Measurements from ENCODE around the gene ABLIM1. TPM values are rescaled to one million over a fixed set of nuclear protein-coding genes. Genes with fewer than 3 reads are reported as not detected.

ABLIM1 gene
- total and polyA plus RNA-seq, 7 experiments from 2014 or later, result 109 to 440 (median 357) TPM

- H3K9me3 Mint-ChIP-seq, result peaks cover 0 to 1% (median 0%) of the 10 kb centered on the region in 11 donors
- no peak for ATAC-seq
- intact Hi-C loops (cut with micrococcal nuclease), result no loop called here
- POLR2A ChIA-PET, result no interaction called here
- Histone ChIP-seq H3K27ac (ENCODE audit: low read depth, low read length) (no peak overlapping the region), H3K36me3 (ENCODE audit: control insufficient read depth in 2 of 3, insufficient read depth in 3 of 3, low read length in 3 of 3) (no peaks in the 10 kb centered on the region), H3K4me1 (ENCODE audit: control insufficient read depth in 2 of 2, insufficient read depth in 2 of 2, low read length in 2 of 2) (no peaks in the 10 kb centered on the region), H3K27me3 (ENCODE audit: control insufficient read depth in 2 of 2, insufficient read depth in 2 of 2, low read length in 2 of 2) (peaks cover 0 to 4% of the 10 kb centered on the region in 2 donors), H3K9me3 (ENCODE audit: control insufficient read depth in 2 of 3, low read length in 3 of 3) (no peaks in the 10 kb centered on the region), H3K4me3 (ENCODE audit: low read length) (no peak overlapping the region)
- DNase-seq, result no peak
- peaks cover 0 to 20% (median 0%) of the 10 kb centered on the region in 7 donors for H3K4me1 Mint-ChIP-seq
- CTCF ChIA-PET, result interaction anchor here (1.0 kb wide), 1 partner anchor 64 kb away, joined by 3 read pairs; no protein-coding TSS in a partner anchor
- no peak overlapping the region for H3K27ac Mint-ChIP-seq
- H3K27me3 Mint-ChIP-seq, result peaks cover 20 to 68% (median 53%) of the 10 kb centered on the region in 5 donors
- no peak overlapping the region for H3K4me3 Mint-ChIP-seq
- no peaks in the 10 kb centered on the region for H3K36me3 Mint-ChIP-seq
Measured at GRCh38 chr10:114396464-114396863, 261.6 kb downstream of the ABLIM1 start.

GRCh38 chr10:114395366-114396022, 262.6 kb downstream of the ABLIM1 start:
- Histone ChIP-seq H3K27me3 (ENCODE audit: control insufficient read depth in 2 of 2, insufficient read depth in 2 of 2, low read length in 2 of 2) (peaks cover 0 to 4% of the 10 kb centered on the region in 2 donors), H3K27ac (ENCODE audit: low read depth, low read length) (no peak overlapping the region), H3K36me3 (ENCODE audit: control insufficient read depth in 2 of 3, insufficient read depth in 3 of 3, low read length in 3 of 3) (no peaks in the 10 kb centered on the region), H3K4me1 (ENCODE audit: control insufficient read depth in 2 of 2, insufficient read depth in 2 of 2, low read length in 2 of 2) (no peaks in the 10 kb centered on the region), H3K4me3 (ENCODE audit: low read length) (no peak overlapping the region), H3K9me3 (ENCODE audit: control insufficient read depth in 2 of 3, low read length in 3 of 3) (no peaks in the 10 kb centered on the region)
- ChIA-PET CTCF (no interaction called here), POLR2A (no interaction called here)
- no peak overlapping the region for H3K27ac Mint-ChIP-seq
- no peak for DNase-seq
- intact Hi-C loops (cut with micrococcal nuclease), result no loop called here
- ATAC-seq, result no peak
- H3K27me3 Mint-ChIP-seq, result peaks cover 10 to 59% (median 43%) of the 10 kb centered on the region in 5 donors
- H3K9me3 Mint-ChIP-seq, result peaks cover 0 to 1% (median 0%) of the 10 kb centered on the region in 11 donors
- peaks cover 0 to 20% (median 0%) of the 10 kb centered on the region in 7 donors for H3K4me1 Mint-ChIP-seq
- no peaks in the 10 kb centered on the region for H3K36me3 Mint-ChIP-seq
- H3K4me3 Mint-ChIP-seq, result no peak overlapping the region

DNA sequence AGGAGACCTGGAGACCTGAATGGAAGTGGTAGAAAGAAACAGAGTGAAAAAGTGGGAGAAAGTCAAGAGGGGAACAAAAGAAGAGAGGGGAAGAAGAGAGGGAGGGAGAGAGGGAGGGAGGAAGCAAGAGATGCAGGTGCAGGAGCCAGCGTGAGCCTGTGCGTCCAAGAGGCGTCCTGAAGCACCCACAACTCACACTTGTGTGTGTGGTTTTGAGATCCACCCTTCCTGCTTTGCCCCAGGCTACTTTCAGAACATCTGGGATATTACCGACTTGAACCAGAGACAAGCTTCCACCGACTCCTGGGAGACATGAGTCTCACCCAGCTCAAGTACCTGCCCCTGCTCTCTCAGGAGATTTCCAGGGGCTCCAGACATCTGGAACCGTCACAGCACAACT, 263.5 kb downstream of the ABLIM1 start:
- no peaks in the 10 kb centered on the region for H3K4me1 ChIP-seq (ENCODE audit: control insufficient read depth in 2 of 2, insufficient read depth in 2 of 2, low read length in 2 of 2)
- Mint-ChIP-seq H3K4me1 (peaks cover 0 to 20% (median 0%) of the 10 kb centered on the region in 7 donors), H3K4me3 (no peak overlapping the region), H3K27me3 (peaks cover 6 to 51% (median 34%) of the 10 kb centered on the region in 5 donors), H3K36me3 (peaks cover 0 to 4% (median 0%) of the 10 kb centered on the region in 5 donors), H3K27ac (no peak overlapping the region), H3K9me3 (peaks cover 0 to 4% (median 0%) of the 10 kb centered on the region in 11 donors)
- H3K27me3 ChIP-seq (ENCODE audit: control insufficient read depth in 2 of 2, insufficient read depth in 2 of 2, low read length in 2 of 2), result peaks cover 0 to 4% of the 10 kb centered on the region in 2 donors
- ChIA-PET CTCF (no interaction called here), POLR2A (no interaction called here)
- H3K36me3 ChIP-seq (ENCODE audit: control insufficient read depth in 2 of 3, insufficient read depth in 3 of 3, low read length in 3 of 3), result no peaks in the 10 kb centered on the region
- intact Hi-C loops (cut with micrococcal nuclease), result no loop called here
- H3K4me3 ChIP-seq (ENCODE audit: low read length), result no peak overlapping the region
- ATAC-seq, result no peak
- DNase-seq, result no peak
- H3K9me3 ChIP-seq (ENCODE audit: control insufficient read depth in 2 of 3, low read length in 3 of 3), result no peaks in the 10 kb centered on the region
- H3K27ac ChIP-seq (ENCODE audit: low read depth, low read length), result no peak overlapping the region

- Mint-ChIP-seq H3K27ac (peak overlapping the region in 1 of 9 donors; percentile 66), H3K36me3 (peaks cover 0 to 4% (median 0%) of the 10 kb centered on the region in 5 donors), H3K27me3 (peaks cover 3 to 47% (median 29%) of the 10 kb centered on the region in 5 donors), H3K4me1 (peaks cover 0 to 20% (median 0%) of the 10 kb centered on the region in 7 donors), H3K9me3 (peaks cover 0 to 7% (median 0%) of the 10 kb centered on the region in 11 donors), H3K4me3 (no peak overlapping the region)
- ChIA-PET POLR2A (no interaction called here), CTCF (no interaction called here)
- Histone ChIP-seq H3K27me3 (ENCODE audit: control insufficient read depth in 2 of 2, insufficient read depth in 2 of 2, low read length in 2 of 2) (peaks cover 0 to 4% of the 10 kb centered on the region in 2 donors), H3K4me1 (ENCODE audit: control insufficient read depth in 2 of 2, insufficient read depth in 2 of 2, low read length in 2 of 2) (no peaks in the 10 kb centered on the region), H3K36me3 (ENCODE audit: control insufficient read depth in 2 of 3, insufficient read depth in 3 of 3, low read length in 3 of 3) (no peaks in the 10 kb centered on the region), H3K4me3 (ENCODE audit: low read length) (no peak overlapping the region), H3K9me3 (ENCODE audit: control insufficient read depth in 2 of 3, low read length in 3 of 3) (no peaks in the 10 kb centered on the region), H3K27ac (ENCODE audit: low read depth, low read length) (no peak overlapping the region)
- no peak for DNase-seq
- no peak for ATAC-seq
- intact Hi-C loops (cut with micrococcal nuclease), result no loop called here
Measured at GRCh38 chr10:114393886-114394285, 264.2 kb downstream of the ABLIM1 start.

- intact Hi-C loops (cut with micrococcal nuclease), result no loop called here
- no peak for DNase-seq
- Histone ChIP-seq H3K4me1 (ENCODE audit: control insufficient read depth in 2 of 2, insufficient read depth in 2 of 2, low read length in 2 of 2) (no peaks in the 10 kb centered on the region), H3K9me3 (ENCODE audit: control insufficient read depth in 2 of 3, low read length in 3 of 3) (no peaks in the 10 kb centered on the region), H3K36me3 (ENCODE audit: control insufficient read depth in 2 of 3, insufficient read depth in 3 of 3, low read length in 3 of 3) (no peaks in the 10 kb centered on the region), H3K27me3 (ENCODE audit: control insufficient read depth in 2 of 2, insufficient read depth in 2 of 2, low read length in 2 of 2) (peaks cover 0 to 4% of the 10 kb centered on the region in 2 donors), H3K4me3 (ENCODE audit: low read length) (no peak overlapping the region), H3K27ac (ENCODE audit: low read depth, low read length) (no peak overlapping the region)
- Mint-ChIP-seq H3K9me3 (peaks cover 0 to 7% (median 0%) of the 10 kb centered on the region in 11 donors), H3K36me3 (peaks cover 0 to 4% (median 0%) of the 10 kb centered on the region in 5 donors), H3K27ac (no peak overlapping the region), H3K4me1 (peaks cover 0 to 23% (median 0%) of the 10 kb centered on the region in 7 donors), H3K27me3 (peaks cover under 1 to 43% (median 27%) of the 10 kb centered on the region in 5 donors), H3K4me3 (no peak overlapping the region)
- POLR2A ChIA-PET, result no interaction called here
- ATAC-seq, result no peak
- CTCF ChIA-PET, result no interaction called here
Measured at GRCh38 chr10:114393482-114393881, 264.6 kb downstream of the ABLIM1 start.

DNA sequence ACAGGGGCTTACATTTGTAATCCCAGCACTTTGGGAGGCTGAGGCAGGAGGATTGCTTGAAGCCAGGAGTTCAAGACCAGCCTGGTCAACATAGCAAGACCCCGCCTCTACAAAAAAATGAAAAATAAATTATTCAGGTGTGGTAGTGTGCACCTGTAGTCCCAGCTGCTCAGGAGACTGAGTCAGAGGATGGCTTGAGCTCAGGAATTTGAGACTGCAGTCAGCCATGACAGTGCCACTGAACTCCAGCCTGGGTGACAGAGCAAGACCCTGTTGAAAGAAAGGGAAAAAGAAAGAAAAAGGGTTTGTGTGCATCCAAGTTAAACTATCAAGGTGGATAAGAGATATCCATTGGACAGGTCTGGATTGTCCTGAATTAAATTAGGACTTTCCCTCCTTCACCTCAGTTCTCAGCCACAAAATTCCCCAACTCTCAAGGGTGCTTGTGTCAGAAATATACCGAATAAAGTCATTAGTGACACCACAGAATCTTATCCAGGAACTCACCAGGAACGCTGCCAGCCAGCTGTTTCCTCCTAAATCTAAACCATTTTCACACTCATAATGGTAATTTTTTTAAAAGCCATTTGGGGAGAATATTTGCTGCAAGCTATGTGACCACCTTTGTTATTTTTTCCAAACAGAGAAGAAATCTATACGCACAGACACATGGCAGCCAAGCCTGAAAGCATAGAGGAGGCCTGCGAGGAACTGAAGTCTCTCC, 265.8 kb downstream of the ABLIM1 start:
- peaks cover 0 to 11% (median 0%) of the 10 kb centered on the region in 11 donors for H3K9me3 Mint-ChIP-seq
- no peak overlapping the region for H3K4me3 Mint-ChIP-seq
- ChIA-PET CTCF (no interaction called here), POLR2A (no interaction called here)
- ATAC-seq (no peak), DNase-seq (no peak)
- Histone ChIP-seq H3K4me1 (ENCODE audit: control insufficient read depth in 2 of 2, insufficient read depth in 2 of 2, low read length in 2 of 2) (no peaks in the 10 kb centered on the region), H3K4me3 (ENCODE audit: low read length) (no peak overlapping the region), H3K9me3 (ENCODE audit: control insufficient read depth in 2 of 3, low read length in 3 of 3) (no peaks in the 10 kb centered on the region), H3K27me3 (ENCODE audit: control insufficient read depth in 2 of 2, insufficient read depth in 2 of 2, low read length in 2 of 2) (peaks cover 0 to 4% of the 10 kb centered on the region in 2 donors), H3K36me3 (ENCODE audit: control insufficient read depth in 2 of 3, insufficient read depth in 3 of 3, low read length in 3 of 3) (no peaks in the 10 kb centered on the region), H3K27ac (ENCODE audit: low read depth, low read length) (no peak overlapping the region)
- peaks cover 0 to 18% (median 0%) of the 10 kb centered on the region in 7 donors for H3K4me1 Mint-ChIP-seq
- peaks cover 0 to 6% (median 0%) of the 10 kb centered on the region in 5 donors for H3K36me3 Mint-ChIP-seq
- no peak overlapping the region for H3K27ac Mint-ChIP-seq
- intact Hi-C loops (cut with micrococcal nuclease), result no loop called here
- peaks cover 6 to 36% (median 32%) of the 10 kb centered on the region in 5 donors for H3K27me3 Mint-ChIP-seq
